Mesothelial cell of epicardium (in vitro differentiated cells): ENCODE data around the gene LZTFL1. TPM values are rescaled to one million over a fixed set of nuclear protein-coding genes. Genes with fewer than 3 reads are reported as not detected.

Experiments
- DNase-seq, 2 experiments: peaks; one replicate each; pipeline ENCODE4 v3.0.0; 2021; ENCODE audit warnings: low spot score in 2 of 2; ENCODE audit not compliant: unreplicated experiment in 2 of 2
- H3K27ac Mint-ChIP-seq: 2 replicates; pipeline ENCODE4 v1.8.0; 2021; ENCODE audit warnings: mixed read lengths
- H3K27me3 Mint-ChIP-seq: 2 replicates; pipeline ENCODE4 v1.8.0; 2021; ENCODE audit warnings: low read depth, mixed read lengths
- H3K36me3 Mint-ChIP-seq: 2 replicates; pipeline ENCODE4 v1.8.0; 2021; ENCODE audit warnings: mixed read lengths
- H3K4me1 Mint-ChIP-seq: 2 replicates; pipeline ENCODE4 v1.8.0; 2021; ENCODE audit warnings: mixed read lengths
- H3K4me3 Mint-ChIP-seq: 2 replicates; pipeline ENCODE4 v1.8.0; 2021; ENCODE audit warnings: mild to moderate bottlenecking, moderate library complexity, mixed read lengths
- H3K9me3 Mint-ChIP-seq: 2 replicates; pipeline ENCODE4 v1.8.0; 2021; ENCODE audit warnings: mixed read lengths
- total RNA-seq: library from RNA; stranded (reverse); gene quantifications from 3 replicates; pipeline ENCODE4 v1.2.1, GENCODE V29; 2021
- TF ChIP-seq, protein P1 (sequence below): fragments of 200-600 bp; sonication (generic); IDR thresholded peaks from one replicate; pipeline ENCODE4 v1.5.0; 2021; ENCODE audit warnings: antibody characterized with exemption; ENCODE audit not compliant: unreplicated experiment

LZTFL1 gene
- total RNA-seq, 1 donor from 2014 or later, result 21.7 TPM

GRCh38 chr3:45794660-45795059, 47.3 kb downstream of the LZTFL1 start:
- TF ChIP-seq, protein P1, sequence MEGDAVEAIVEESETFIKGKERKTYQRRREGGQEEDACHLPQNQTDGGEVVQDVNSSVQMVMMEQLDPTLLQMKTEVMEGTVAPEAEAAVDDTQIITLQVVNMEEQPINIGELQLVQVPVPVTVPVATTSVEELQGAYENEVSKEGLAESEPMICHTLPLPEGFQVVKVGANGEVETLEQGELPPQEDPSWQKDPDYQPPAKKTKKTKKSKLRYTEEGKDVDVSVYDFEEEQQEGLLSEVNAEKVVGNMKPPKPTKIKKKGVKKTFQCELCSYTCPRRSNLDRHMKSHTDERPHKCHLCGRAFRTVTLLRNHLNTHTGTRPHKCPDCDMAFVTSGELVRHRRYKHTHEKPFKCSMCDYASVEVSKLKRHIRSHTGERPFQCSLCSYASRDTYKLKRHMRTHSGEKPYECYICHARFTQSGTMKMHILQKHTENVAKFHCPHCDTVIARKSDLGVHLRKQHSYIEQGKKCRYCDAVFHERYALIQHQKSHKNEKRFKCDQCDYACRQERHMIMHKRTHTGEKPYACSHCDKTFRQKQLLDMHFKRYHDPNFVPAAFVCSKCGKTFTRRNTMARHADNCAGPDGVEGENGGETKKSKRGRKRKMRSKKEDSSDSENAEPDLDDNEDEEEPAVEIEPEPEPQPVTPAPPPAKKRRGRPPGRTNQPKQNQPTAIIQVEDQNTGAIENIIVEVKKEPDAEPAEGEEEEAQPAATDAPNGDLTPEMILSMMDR, result no peak
- Mint-ChIP-seq H3K27me3 (peaks cover 89% of the 10 kb centered on the region), H3K4me1 (peaks cover 6% of the 10 kb centered on the region), H3K27ac (no peak overlapping the region), H3K4me3 (no peak overlapping the region), H3K36me3 (no peaks in the 10 kb centered on the region), H3K9me3 (peaks cover 6% of the 10 kb centered on the region)
- DNase-seq, result no peak

- DNase-seq, result no peak
- Mint-ChIP-seq H3K27ac (no peak overlapping the region), H3K4me3 (no peak overlapping the region), H3K36me3 (no peaks in the 10 kb centered on the region), H3K9me3 (peaks cover 7% of the 10 kb centered on the region), H3K4me1 (peaks cover 6% of the 10 kb centered on the region), H3K27me3 (peaks cover 85% of the 10 kb centered on the region)
- TF ChIP-seq, protein P1, result no peak
Observed at GRCh38 chr3:45794177-45794560, 47.8 kb downstream of the LZTFL1 start.

DNA sequence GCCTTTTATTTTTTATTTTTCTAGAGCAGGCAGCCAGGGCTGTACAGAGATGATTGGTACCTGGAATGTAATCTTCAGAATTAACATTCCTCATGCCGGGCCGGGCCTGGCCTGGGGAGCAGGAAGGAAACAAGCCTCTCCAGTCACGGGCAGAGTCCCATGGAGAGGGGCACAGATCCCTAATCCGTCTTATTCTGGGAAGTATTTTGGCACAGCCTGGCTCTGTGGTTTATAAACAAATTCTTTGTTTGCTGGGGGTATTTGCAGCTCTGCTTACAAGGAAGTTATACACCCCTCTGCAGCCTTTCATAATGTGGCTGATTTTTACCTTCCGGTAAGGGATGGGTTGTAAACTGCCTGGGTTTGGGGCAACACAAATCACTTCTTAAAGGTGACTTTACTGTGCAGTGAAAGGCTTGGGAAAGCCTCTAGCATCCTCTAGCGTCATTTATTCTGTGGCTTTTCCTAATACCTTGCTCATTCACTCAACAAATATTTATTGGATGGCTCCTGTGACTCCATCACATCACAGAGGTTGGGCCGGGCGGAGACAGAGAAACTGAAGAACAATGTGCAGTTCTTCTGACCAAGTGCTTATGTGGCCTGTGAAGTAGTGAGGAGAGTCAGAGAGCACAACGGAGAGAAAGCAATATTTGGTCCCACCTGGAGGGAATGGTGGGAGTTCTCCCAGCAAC, 48.3 kb downstream of the LZTFL1 start:
- H3K27ac Mint-ChIP-seq, result no peak overlapping the region
- peaks cover 81% of the 10 kb centered on the region for H3K27me3 Mint-ChIP-seq
- TF ChIP-seq, protein P1, result no peak
- no peak for DNase-seq
- H3K9me3 Mint-ChIP-seq, result peaks cover 12% of the 10 kb centered on the region
- peaks cover 6% of the 10 kb centered on the region for H3K4me1 Mint-ChIP-seq
- no peak overlapping the region for H3K4me3 Mint-ChIP-seq
- no peaks in the 10 kb centered on the region for H3K36me3 Mint-ChIP-seq

DNA sequence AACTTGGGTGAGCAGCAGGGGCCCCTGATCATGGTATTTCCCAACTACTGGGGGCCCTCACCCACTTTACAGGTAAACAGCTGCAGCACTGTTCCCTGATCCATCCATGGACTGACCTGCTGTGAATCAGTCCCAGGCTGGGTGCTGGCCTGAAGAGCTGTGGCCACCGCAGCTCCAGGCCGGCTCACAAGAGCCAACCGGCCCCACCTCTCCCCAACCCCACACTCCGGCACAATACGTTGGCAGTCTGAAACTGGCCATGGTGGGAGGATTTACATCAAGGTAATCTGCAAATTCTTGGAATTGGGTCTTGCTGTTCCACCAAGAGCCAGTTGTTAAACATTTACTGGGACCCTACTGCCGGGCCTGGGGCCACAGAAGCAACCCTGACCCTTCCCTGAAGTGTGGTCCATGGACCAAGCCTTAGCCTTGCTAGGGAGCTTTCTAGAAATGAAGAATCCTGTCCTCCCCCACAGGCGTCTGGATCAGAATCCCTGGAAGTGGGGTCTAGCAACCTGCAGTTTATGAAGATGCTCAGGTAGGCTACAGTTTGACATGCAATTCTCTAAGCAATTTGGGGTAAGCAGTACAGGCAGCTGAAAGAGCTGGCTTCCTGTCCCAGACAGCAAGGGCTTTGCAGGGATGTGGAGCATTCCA, 49.3 kb downstream of the LZTFL1 start:
- peaks cover 12% of the 10 kb centered on the region for H3K9me3 Mint-ChIP-seq
- H3K4me1 Mint-ChIP-seq, result peaks cover 6% of the 10 kb centered on the region
- TF ChIP-seq, protein P1, result no peak
- no peak overlapping the region for H3K4me3 Mint-ChIP-seq
- H3K27me3 Mint-ChIP-seq, result peaks cover 75% of the 10 kb centered on the region
- H3K36me3 Mint-ChIP-seq, result no peaks in the 10 kb centered on the region
- H3K27ac Mint-ChIP-seq, result no peak overlapping the region
- no peak for DNase-seq

- Mint-ChIP-seq H3K4me1 (peaks cover 6% of the 10 kb centered on the region), H3K4me3 (no peak overlapping the region), H3K27me3 (peaks cover 75% of the 10 kb centered on the region), H3K9me3 (peaks cover 12% of the 10 kb centered on the region), H3K36me3 (no peaks in the 10 kb centered on the region), H3K27ac (no peak overlapping the region)
- TF ChIP-seq, protein P1, result no peak
- no peak for DNase-seq
Observed at GRCh38 chr3:45792036-45792435, 49.9 kb downstream of the LZTFL1 start.
